Measurements from ENCODE around the gene SLC9A8.

Gene SLC9A8

DNA sequence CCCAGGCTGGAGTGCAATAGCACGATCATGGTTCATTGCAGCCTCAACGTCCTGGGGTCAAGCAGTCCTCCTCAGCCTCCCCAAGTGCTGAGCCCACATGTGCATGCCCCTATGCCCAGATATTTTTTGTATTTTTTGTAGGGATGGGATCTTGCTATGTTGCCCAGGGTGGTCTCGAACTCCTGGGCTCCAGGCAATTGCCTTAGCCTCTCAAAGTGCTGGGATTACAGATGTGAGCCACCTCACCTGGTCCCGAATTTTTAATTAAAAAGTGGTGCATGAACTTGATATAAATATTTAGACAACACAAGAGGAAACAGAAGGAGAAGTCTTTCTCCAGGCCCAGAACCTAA is 116.5 kb downstream of the SLC9A8 start:
- H3K9me3 ChIP-seq (ENCODE audit: control insufficient read depth, insufficient read depth, low read length): no peaks in the 10 kb centered on the region
- H3K27me3 ChIP-seq (ENCODE audit: control insufficient read depth, insufficient read depth, low read length): no peaks in the 10 kb centered on the region
- no peaks in the 10 kb centered on the region for H3K36me3 ChIP-seq (ENCODE audit: control insufficient read depth, insufficient read depth, low read length)
- no peak overlapping the region for H3K9ac ChIP-seq (ENCODE audit: low read depth, low read length)
- no peak overlapping the region for H3K4me3 ChIP-seq (ENCODE audit: low read depth, low read length)
- H3K27ac ChIP-seq (ENCODE audit: low read depth, low read length): no peak overlapping the region
- no peaks in the 10 kb centered on the region for H3K4me1 ChIP-seq (ENCODE audit: control insufficient read depth, insufficient read depth, low read length)

DNA sequence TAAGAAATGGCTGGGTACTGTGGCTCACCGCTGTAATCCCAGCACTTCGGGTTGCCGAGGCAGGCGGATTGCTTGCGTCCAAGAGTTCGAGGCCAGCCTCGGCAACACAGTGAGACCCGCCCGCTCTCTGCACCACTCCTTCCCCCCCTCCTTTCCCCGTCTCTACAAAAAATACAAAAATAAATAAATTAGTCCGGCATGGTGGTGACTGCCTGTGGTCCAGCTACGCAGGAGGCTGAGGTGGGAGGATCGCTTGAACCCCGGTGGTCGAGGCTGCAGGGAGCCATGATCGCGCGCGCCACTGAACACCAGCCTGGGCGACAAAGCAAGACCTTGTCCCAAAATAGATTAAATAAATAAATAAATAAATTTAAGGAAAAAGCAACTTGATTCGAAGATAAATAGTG is 123.1 kb downstream of the SLC9A8 start:
- Histone ChIP-seq H3K4me3 (ENCODE audit: low read depth, low read length) (peak overlapping the region; percentile 95), H3K4me1 (ENCODE audit: control insufficient read depth, insufficient read depth, low read length) (peaks cover 17% of the 10 kb centered on the region), H3K9ac (ENCODE audit: low read depth, low read length) (no peak overlapping the region), H3K27ac (ENCODE audit: low read depth, low read length) (no peak overlapping the region), H3K36me3 (ENCODE audit: control insufficient read depth, insufficient read depth, low read length) (peaks cover 10% of the 10 kb centered on the region), H3K9me3 (ENCODE audit: control insufficient read depth, insufficient read depth, low read length) (no peaks in the 10 kb centered on the region), H3K27me3 (ENCODE audit: control insufficient read depth, insufficient read depth, low read length) (no peaks in the 10 kb centered on the region)

DNA sequence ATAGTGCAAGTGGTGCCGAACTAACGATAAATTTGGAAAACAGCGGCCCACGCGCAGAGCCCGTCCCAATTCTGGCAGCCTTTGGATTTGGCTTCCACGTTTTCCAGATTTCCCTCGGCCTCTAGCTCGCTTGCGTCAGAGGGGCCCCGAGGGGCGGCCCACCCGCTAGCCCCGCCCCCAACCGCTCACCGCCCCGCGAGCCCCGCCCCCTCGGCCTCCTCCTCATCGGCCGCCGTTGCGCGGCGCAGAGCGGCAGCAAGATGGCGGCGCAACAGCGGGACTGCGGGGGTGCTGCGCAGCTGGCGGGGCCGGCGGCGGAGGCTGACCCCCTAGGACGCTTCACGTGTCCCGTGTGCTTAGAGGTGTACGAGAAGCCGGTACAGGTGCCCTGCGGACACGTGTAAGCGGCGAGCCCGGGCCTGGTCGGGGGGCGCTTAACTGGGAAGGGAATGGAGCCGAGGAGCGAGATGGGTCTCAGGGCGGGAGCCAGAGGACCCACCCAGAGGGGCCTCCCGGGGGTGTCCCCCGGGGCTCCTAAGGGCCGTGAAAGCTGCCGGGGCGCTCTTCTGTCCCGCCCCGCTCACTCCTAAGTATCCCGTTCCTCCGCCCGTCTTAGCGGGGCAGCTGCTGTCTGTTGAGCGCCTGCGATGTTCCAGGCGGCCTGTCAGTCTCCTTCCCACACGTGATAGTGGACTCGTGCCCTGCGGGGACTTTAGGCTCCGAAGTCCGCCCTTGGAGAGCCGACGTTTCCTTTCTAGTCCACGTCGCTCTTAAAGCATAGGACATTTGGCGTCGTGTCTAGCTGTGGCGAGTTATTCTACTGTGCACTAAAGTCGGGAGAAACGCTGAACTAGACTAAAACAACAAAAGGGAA is 123.8 kb downstream of the SLC9A8 start, which contains the start of gene RNF114:
Gene RNF114 (plus strand): TSS at position 245 of the 874 bp plus-strand sequence. CDS start 16 bp downstream, at position 261.
- H3K4me3 ChIP-seq (ENCODE audit: low read depth, low read length): peak within 1 kb of the TSS; percentile 95
- H3K4me1 ChIP-seq (ENCODE audit: control insufficient read depth, insufficient read depth, low read length): peaks cover 17% of the 10 kb centered on the region
- H3K27ac ChIP-seq (ENCODE audit: low read depth, low read length): peak within 1 kb of the TSS; percentile 58

GRCh38 chr20:49937027-49937929 is 124.7 kb downstream of the SLC9A8 start:
- Histone ChIP-seq H3K9me3 (ENCODE audit: control insufficient read depth, insufficient read depth, low read length) (no peaks in the 10 kb centered on the region), H3K4me1 (ENCODE audit: control insufficient read depth, insufficient read depth, low read length) (peaks cover 17% of the 10 kb centered on the region), H3K27ac (ENCODE audit: low read depth, low read length) (peak overlapping the region; percentile 58), H3K4me3 (ENCODE audit: low read depth, low read length) (peak overlapping the region; percentile 95), H3K36me3 (ENCODE audit: control insufficient read depth, insufficient read depth, low read length) (peaks cover 24% of the 10 kb centered on the region), H3K27me3 (ENCODE audit: control insufficient read depth, insufficient read depth, low read length) (no peaks in the 10 kb centered on the region), H3K9ac (ENCODE audit: low read depth, low read length) (peak overlapping the region; percentile 81)

More for the DNA sequence above, 123.8 kb downstream of the SLC9A8 start, which contains the start of gene RNF114:
- H3K27me3 ChIP-seq (ENCODE audit: control insufficient read depth, insufficient read depth, low read length): no peaks in the 10 kb centered on the region
- H3K36me3 ChIP-seq (ENCODE audit: control insufficient read depth, insufficient read depth, low read length): peaks cover 16% of the 10 kb centered on the region
- H3K9ac ChIP-seq (ENCODE audit: low read depth, low read length): peak within 1 kb of the TSS; percentile 81
- H3K9me3 ChIP-seq (ENCODE audit: control insufficient read depth, insufficient read depth, low read length): no peaks in the 10 kb centered on the region

DNA sequence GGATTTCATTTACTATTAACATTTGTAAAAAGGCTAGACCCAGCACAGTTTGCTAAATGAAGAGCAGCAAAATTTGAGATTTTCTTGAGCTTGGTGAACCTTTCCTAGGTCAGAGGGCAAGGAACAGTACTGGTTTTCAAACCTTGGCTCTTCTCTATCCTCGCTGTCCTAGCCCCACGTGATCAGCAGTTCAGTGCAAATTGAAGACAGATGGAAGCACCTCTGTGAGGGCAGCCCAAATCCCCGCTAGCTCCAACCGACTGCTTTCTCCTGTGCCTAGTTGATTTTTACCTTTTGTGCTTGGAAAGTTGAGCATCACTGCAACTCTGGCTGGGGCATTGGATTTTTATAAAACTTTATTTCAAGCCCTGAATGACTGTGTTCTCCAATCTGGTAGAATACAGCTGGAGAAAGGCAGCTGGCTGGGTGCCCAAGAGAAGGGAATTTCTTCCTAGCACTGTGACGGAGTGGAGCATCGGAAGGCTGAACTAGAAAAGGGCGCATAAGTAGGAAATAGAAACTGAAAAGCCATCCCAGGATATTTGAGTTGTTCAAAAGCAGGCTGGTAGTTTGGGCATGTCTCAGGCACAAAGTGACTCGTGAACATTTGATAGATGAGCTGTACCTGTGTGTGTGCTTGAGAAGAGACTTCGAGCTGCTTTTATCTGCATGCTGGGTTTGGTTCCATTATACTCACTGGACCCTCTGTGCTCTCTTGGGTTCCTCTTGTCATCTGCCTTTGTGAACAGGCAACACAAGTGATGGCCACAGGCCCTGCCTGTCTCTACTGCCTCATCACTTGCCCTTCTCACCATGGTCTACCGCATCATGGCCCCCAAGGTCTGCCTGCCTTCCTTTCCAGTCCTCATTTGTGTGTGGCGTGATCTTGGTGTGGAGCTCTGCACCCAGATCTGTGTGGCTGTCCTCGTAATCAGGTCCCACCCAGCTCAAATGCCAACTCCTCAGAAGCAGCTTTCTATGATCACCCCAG is 125.8 kb downstream of the SLC9A8 start:
- H3K9me3 ChIP-seq (ENCODE audit: control insufficient read depth, insufficient read depth, low read length): no peaks in the 10 kb centered on the region
- H3K27ac ChIP-seq (ENCODE audit: low read depth, low read length): no peak overlapping the region
- no peak overlapping the region; the same call in 1 of the 2 replicates for H3K9ac ChIP-seq (ENCODE audit: low read depth, low read length)
- peaks cover 17% of the 10 kb centered on the region for H3K4me1 ChIP-seq (ENCODE audit: control insufficient read depth, insufficient read depth, low read length)
- H3K4me3 ChIP-seq (ENCODE audit: low read depth, low read length): peak overlapping the region; percentile 95
- peaks cover 36% of the 10 kb centered on the region for H3K36me3 ChIP-seq (ENCODE audit: control insufficient read depth, insufficient read depth, low read length)
- no peaks in the 10 kb centered on the region for H3K27me3 ChIP-seq (ENCODE audit: control insufficient read depth, insufficient read depth, low read length)

- peaks cover 62% of the 10 kb centered on the region for H3K36me3 ChIP-seq (ENCODE audit: control insufficient read depth, insufficient read depth, low read length)
- H3K4me3 ChIP-seq (ENCODE audit: low read depth, low read length): no peak overlapping the region
- no peaks in the 10 kb centered on the region for H3K9me3 ChIP-seq (ENCODE audit: control insufficient read depth, insufficient read depth, low read length)
- H3K4me1 ChIP-seq (ENCODE audit: control insufficient read depth, insufficient read depth, low read length): peaks cover 17% of the 10 kb centered on the region
- no peak overlapping the region for H3K27ac ChIP-seq (ENCODE audit: low read depth, low read length)
- no peak overlapping the region for H3K9ac ChIP-seq (ENCODE audit: low read depth, low read length)
- no peaks in the 10 kb centered on the region for H3K27me3 ChIP-seq (ENCODE audit: control insufficient read depth, insufficient read depth, low read length)
Observed at GRCh38 chr20:49941456-49941855, 128.8 kb downstream of the SLC9A8 start.
